K562 (cell line): Measurements from ENCODE around the gene SCARF2. TPM values are rescaled to one million over a fixed set of nuclear protein-coding genes. Genes with fewer than 3 reads are reported as not detected.

Experiments
- ASH1L ChIP-seq: fragments of 450-650 bp; IDR thresholded peaks from 2 replicates; pipeline ENCODE4 v1.6.1; 2018; ENCODE audit warnings: borderline replicate concordance, mild to moderate bottlenecking, low read depth; ENCODE audit not compliant: partially characterized antibody
- BACH1 ChIP-seq: fragments of 200-800 bp; sonication (Bioruptor generic); IDR thresholded peaks from 2 replicates; pipeline ENCODE4 v1.6.1; 2016; ENCODE audit warnings: missing genetic modification characterization, missing compliant biosample characterization
- CUX1 ChIP-seq: fragments of 200-800 bp; sonication (Bioruptor generic); IDR thresholded peaks from 2 replicates; pipeline ENCODE4 v1.6.1; 2016; ENCODE audit warnings: missing genetic modification characterization, missing compliant biosample characterization
- DNMT1 ChIP-seq: fragments of 450-650 bp; IDR thresholded peaks from 2 replicates; pipeline ENCODE4 v1.6.1; 2016; ENCODE audit warnings: antibody characterized with exemption, mild to moderate bottlenecking
- ELK3 ChIP-seq: fragments of 450-650 bp; formaldehyde crosslinking; IDR thresholded peaks from 2 replicates; pipeline ENCODE4 v1.4.0; 2020; ENCODE audit warnings: mild to moderate bottlenecking
- HBP1 ChIP-seq: fragments of 450-650 bp; formaldehyde crosslinking; IDR thresholded peaks from 2 replicates; pipeline ENCODE4 v1.4.0; 2022; ENCODE audit warnings: missing genetic modification characterization
- HDAC2 ChIP-seq: fragments of 450-650 bp; IDR thresholded peaks from 2 replicates; pipeline ENCODE4 v1.6.1; 2016; ENCODE audit warnings: mild to moderate bottlenecking
- MTA3 ChIP-seq: fragments of 450-650 bp; formaldehyde crosslinking; IDR thresholded peaks from 2 replicates; pipeline ENCODE4 v1.6.1; 2017; ENCODE audit warnings: mild to moderate bottlenecking, borderline replicate concordance
- NELFE ChIP-seq: IDR thresholded peaks from 2 replicates; pipeline ENCODE4 v1.6.1; 2011; ENCODE audit warnings: mild to moderate bottlenecking; ENCODE audit not compliant: insufficient read depth, insufficient read length
- RAD51 ChIP-seq: fragments of 450-650 bp; IDR thresholded peaks from 2 replicates; pipeline ENCODE4 v1.7.1; 2016; ENCODE audit warnings: low read depth, mild to moderate bottlenecking, borderline replicate concordance
- ZBED1 ChIP-seq: IDR thresholded peaks from 2 replicates; pipeline ENCODE4 v1.6.1; 2014
- ZBTB11 ChIP-seq, 3 experiments: fragments of 200-800 bp in 1 of 3; fragments of 250-450 bp in 1 of 3; fragments of 450-650 bp in 1 of 3; sonication (Bioruptor Pico) in 1 of 3; sonication (Bioruptor generic) in 1 of 3; formaldehyde crosslinking in 1 of 3; IDR thresholded peaks; 2 replicates each; pipeline versions ENCODE4 v1.6.1 to v1.8.0; 2016 to 2022; ENCODE audit warnings: mild to moderate bottlenecking in 2 of 3, missing genetic modification characterization in 2 of 3, missing compliant biosample characterization in 1 of 3, moderate library complexity in 1 of 3
- ZEB2 ChIP-seq: fragments of 450-650 bp; IDR thresholded peaks from 2 replicates; pipeline ENCODE4 v1.6.1; 2016
- ZNF134 ChIP-seq: fragments of 250-450 bp; sonication (Bioruptor Pico); conservative IDR thresholded peaks from 2 replicates; pipeline ENCODE4 v1.4.0; 2020
- ZNF445 ChIP-seq: fragments of 250-450 bp; sonication (Bioruptor Pico); IDR thresholded peaks from 2 replicates; pipeline ENCODE4 v1.4.0; 2020; ENCODE audit warnings: low read depth, mild to moderate bottlenecking, moderate library complexity
- ZNF778 ChIP-seq: fragments of 450-650 bp; formaldehyde crosslinking; IDR thresholded peaks from 2 replicates; pipeline ENCODE4 v1.4.0; 2020; ENCODE audit warnings: mild to moderate bottlenecking, moderate library complexity
- polyA plus RNA-seq, 8 experiments: library from polyadenylated mRNA; depleted of rRNA in 4 of 8; stranded (reverse) in 5 of 8; unstranded in 3 of 8; fragments of >200 nt; fragmentation: Nextera tagmentation in 2 of 8; fragmentation: Illumina TruSeq in 1 of 8; extraction: Ambion mirVana in 2 of 8; extraction: Trizol in 1 of 8; gene quantifications; 2 replicates each; pipeline versions ENCODE4 v1.2.1 to v1.2.3, GENCODE V29; 2011 to 2014; ENCODE audit warnings: inconsistent platforms in 1 of 8, missing spikeins in 1 of 8
- total RNA-seq, 7 experiments: library from RNA; depleted of rRNA in 6 of 7; stranded (reverse); fragments of >200 nt in 6 of 7; fragmentation: Illumina TruSeq in 2 of 7; extraction: Trizol in 2 of 7; gene quantifications; 2 replicates each; pipeline versions ENCODE4 v1.2.1 to v1.2.3, GENCODE V29; 2011 to 2021; ENCODE audit warnings: low replicate concordance in 1 of 7

The SCARF2 gene
- total and polyA plus RNA-seq, 9 of the 15 experiments (the other 6 are each of a cell fraction or from before 2014, with no cell fraction given), result 0.06 to 0.32 (median 0.21) TPM; not detected in 5

- TF ChIP-seq ASH1L (no peak), DNMT1 (no peak; the same call in 1 of the 2 replicates), ZBED1 (peak; percentile 77), HDAC2 (peak; percentile 88; the same call in 1 of the 2 replicates), ZBTB11 (CRISPR knock-in tag; IDR thresholded peaks at IDR 0.05) (no peak), MTA3 (peak; percentile 95; the same call in 1 of the 2 replicates), ZEB2 (no peak), BACH1 (tag) (no peak), ELK3 (CRISPR knock-in tag) (no peak), RAD51 (no peak), ZNF445 (CRISPR knock-in tag) (no peak), NELFE (no peak), CUX1 (CRISPR knock-in tag) (no peak), ZNF778 (no peak), HBP1 (no peak), ZNF134 (CRISPR knock-in tag) (no peak)
These were observed 19.3 kb downstream of the SCARF2 start (continued) for GRCh38 chr22:20418211-20418788.
